ENCODE data around the gene SPTLC3. TPM values are rescaled to one million over a fixed set of nuclear protein-coding genes. Genes with fewer than 3 reads are reported as not detected.

Gene SPTLC3
- total and polyA plus RNA-seq, 2 donors (not counting 1 experiment from before 2014, with no cell fraction given) = not detected

GRCh38 chr20:12998046-12998445 is 10.7 kb upstream of the SPTLC3 start:
- no peaks in the 10 kb centered on the region for H3K27me3 Mint-ChIP-seq

DNA sequence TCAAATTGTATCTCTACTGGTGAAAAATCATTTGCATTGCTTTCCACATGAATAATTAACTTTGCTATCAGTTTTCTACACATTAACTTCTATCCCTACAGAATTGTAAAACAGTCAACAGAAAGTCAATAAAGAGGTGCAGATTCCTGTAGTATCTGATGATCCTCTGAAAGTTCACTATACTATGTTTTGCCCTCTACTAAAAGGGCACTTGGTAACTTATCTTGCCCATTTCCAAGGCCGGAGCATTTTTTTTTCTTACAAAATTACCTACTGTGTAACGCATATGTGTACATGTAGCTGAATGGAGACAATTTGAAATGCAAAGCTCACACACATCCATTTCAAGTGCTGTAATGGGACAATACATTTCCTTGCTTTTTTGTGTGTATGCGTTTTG is 9.6 kb upstream of the SPTLC3 start:
- TF ChIP-seq CTCF (IDR thresholded peaks at IDR 0.05) (no peak), EZH2 (IDR thresholded peaks at IDR 0.05; ENCODE audit: borderline replicate concordance, insufficient read depth, low read depth, low read length, poor library complexity, severe bottlenecking) (no peak)
- Mint-ChIP-seq H3K27ac (no peak overlapping the region), H3K9me3 (ENCODE audit: insufficient read depth) (no peaks in the 10 kb centered on the region), H3K4me3 (no peak overlapping the region), H3K4me1 (no peaks in the 10 kb centered on the region), H3K27me3 (no peaks in the 10 kb centered on the region)
- Histone ChIP-seq H3K27ac (ENCODE audit: low read length in 2 of 2) (no peak overlapping the region), H3K4me3 (ENCODE audit: control extremely low read depth in 1 of 5, extremely low read depth in 1 of 5, insufficient read depth in 1 of 5, low read depth in 2 of 5, low read length in 4 of 5) (no peak overlapping the region), H3K4me1 (ENCODE audit: control insufficient read depth in 2 of 2, insufficient read depth in 2 of 2, low read length in 2 of 2) (no peaks in the 10 kb centered on the region), H4K20me1 (ENCODE audit: control insufficient read depth, insufficient read depth, low read length, poor library complexity, severe bottlenecking) (no peaks in the 10 kb centered on the region), H3K9me3 (ENCODE audit: control extremely low read depth in 1 of 3, control insufficient read depth in 2 of 3, insufficient read depth in 1 of 3, low read length in 2 of 3) (no peaks in the 10 kb centered on the region), H3K36me3 (replicated peaks in 1 of 2; ENCODE audit: control extremely low read depth in 1 of 2, control insufficient read depth in 1 of 2, extremely low read depth in 1 of 2, insufficient read depth in 2 of 2, low read length in 1 of 2) (no peaks in the 10 kb centered on the region), H2AFZ (ENCODE audit: insufficient read depth, low read depth, low read length, poor library complexity, severe bottlenecking) (no peak overlapping the region), H3K27me3 (replicated peaks in 1 of 4; ENCODE audit: control extremely low read depth in 1 of 4, control insufficient read depth in 3 of 4, insufficient read depth in 4 of 4, low read length in 3 of 4) (no peaks in the 10 kb centered on the region), H3K9ac (ENCODE audit: low read length) (no peak overlapping the region), H3K79me2 (ENCODE audit: control insufficient read depth, insufficient read depth, low read length) (no peaks in the 10 kb centered on the region), H3K4me2 (replicated peaks; ENCODE audit: low read depth, low read length, poor library complexity, severe bottlenecking) (no peak overlapping the region)
- DNase-seq (no peak), ATAC-seq (ENCODE audit: low read depth) (no peak)
- WGBS (ENCODE audit: insufficient coverage) = no CpG with 5 or more reads among the region's 3 CpGs
- ChIA-PET CTCF (no interaction called here), POLR2A (no interaction called here)
- intact Hi-C loops (cut with micrococcal nuclease) = no loop called here

More at GRCh38 chr20:12998046-12998445, 10.7 kb upstream of the SPTLC3 start:
- POLR2A ChIA-PET = no interaction called here
- no peak overlapping the region for H3K27ac Mint-ChIP-seq
- intact Hi-C loops (cut with micrococcal nuclease) = no loop called here
- no peak for DNase-seq
- Histone ChIP-seq H3K27ac (ENCODE audit: low read length in 2 of 2) (no peak overlapping the region), H3K79me2 (ENCODE audit: control insufficient read depth, insufficient read depth, low read length) (no peaks in the 10 kb centered on the region), H2AFZ (ENCODE audit: insufficient read depth, low read depth, low read length, poor library complexity, severe bottlenecking) (no peak overlapping the region), H3K36me3 (replicated peaks in 1 of 2; ENCODE audit: control extremely low read depth in 1 of 2, control insufficient read depth in 1 of 2, extremely low read depth in 1 of 2, insufficient read depth in 2 of 2, low read length in 1 of 2) (no peaks in the 10 kb centered on the region), H3K4me2 (replicated peaks; ENCODE audit: low read depth, low read length, poor library complexity, severe bottlenecking) (no peak overlapping the region), H3K9me3 (ENCODE audit: control extremely low read depth in 1 of 3, control insufficient read depth in 2 of 3, insufficient read depth in 1 of 3, low read length in 2 of 3) (no peaks in the 10 kb centered on the region), H3K4me3 (ENCODE audit: control extremely low read depth in 1 of 5, extremely low read depth in 1 of 5, insufficient read depth in 1 of 5, low read depth in 2 of 5, low read length in 4 of 5) (no peak overlapping the region), H3K4me1 (ENCODE audit: control insufficient read depth in 2 of 2, insufficient read depth in 2 of 2, low read length in 2 of 2) (no peaks in the 10 kb centered on the region), H3K27me3 (replicated peaks in 1 of 4; ENCODE audit: control extremely low read depth in 1 of 4, control insufficient read depth in 3 of 4, insufficient read depth in 4 of 4, low read length in 3 of 4) (no peaks in the 10 kb centered on the region), H4K20me1 (ENCODE audit: control insufficient read depth, insufficient read depth, low read length, poor library complexity, severe bottlenecking) (no peaks in the 10 kb centered on the region), H3K9ac (ENCODE audit: low read length) (no peak overlapping the region)
- no peaks in the 10 kb centered on the region for H3K9me3 Mint-ChIP-seq (ENCODE audit: insufficient read depth)
- TF ChIP-seq EZH2 (IDR thresholded peaks at IDR 0.05; ENCODE audit: borderline replicate concordance, insufficient read depth, low read depth, low read length, poor library complexity, severe bottlenecking) = no peak
- no peak for TF ChIP-seq CTCF (IDR thresholded peaks at IDR 0.05)
- 76% methylated on average over 3 of the region's 3 CpGs for WGBS (ENCODE audit: insufficient coverage)
- CTCF ChIA-PET = no interaction called here
- H3K4me3 Mint-ChIP-seq = no peak overlapping the region
- no peaks in the 10 kb centered on the region for H3K4me1 Mint-ChIP-seq
- no peak for ATAC-seq (ENCODE audit: low read depth)
